Body of pancreas (tissue), 4 donors: Measurements from ENCODE around the gene PTGS1. TPM values are rescaled to one million over a fixed set of nuclear protein-coding genes. Genes with fewer than 3 reads are reported as not detected.

Experiments used
- ATAC-seq: fragments of 150-250 bp; one replicate; pipeline ENCODE4 v1.9.1; 2016
- DNase-seq, 4 donors: peaks; one replicate each; pipeline ENCODE4 v3.0.0-alpha.2; 2019
- H3K27ac ChIP-seq, 4 donors: fragments of 200-600 bp; sonication (generic); 1 replicate in 3 of 4; 2 replicates in 1 of 4; pipeline versions ENCODE4 v1.5.1 to v1.6.1; 2016 to 2019; ENCODE audit warnings: mild to moderate bottlenecking in 1 of 4, mixed read lengths in 1 of 4, moderate library complexity in 1 of 4
- H3K27me3 ChIP-seq, 2 donors: fragments of 200-600 bp; sonication (generic); one replicate each; pipeline ENCODE4 v1.6.0; 2016; ENCODE audit warnings: mild to moderate bottlenecking in 1 of 2
- H3K36me3 ChIP-seq, 2 donors: fragments of 200-600 bp; sonication (generic); replicated peaks in 1 of 2; 2 replicates each; pipeline ENCODE4 v1.5.1; 2016; ENCODE audit warnings: low read depth in 2 of 2; ENCODE audit not compliant: insufficient read depth in 1 of 2
- H3K4me1 ChIP-seq: fragments of 200-600 bp; sonication (generic); one replicate; pipeline ENCODE4 v1.6.0; 2016
- H3K4me3 ChIP-seq, 2 donors: fragments of 200-600 bp; sonication (generic); 1 replicate in 1 of 2; 2 replicates in 1 of 2; pipeline ENCODE4 v1.5.1; 2016 to 2019
- H3K9me3 ChIP-seq, 3 donors: fragments of 200-600 bp; sonication (generic); 1 replicate in 2 of 3; 2 replicates in 1 of 3; pipeline ENCODE4 v1.5.1; 2016
- POLR2A ChIP-seq, 3 donors: fragments of 450-650 bp; IDR thresholded peaks; one replicate each; pipeline ENCODE4 v1.6.1; 2016; ENCODE audit warnings: antibody characterized with exemption in 3 of 3, mild to moderate bottlenecking in 2 of 3
- WGBS, 2 donors: methylation state at CpG; one replicate each; pipeline ENCODE4 v1.1.5; 2017; 5-methylcytosine and 5-hydroxymethylcytosine counted together
- intact Hi-C: fragments of 100-400 bp; cut with DNase I; formaldehyde crosslinking; loops from one replicate; pipeline ENCODE4 v1.15.1; 2023
- total RNA-seq, 2 donors: library from RNA; depleted of rRNA; stranded (reverse); fragments of >200 nt; gene quantifications; one replicate each; pipeline ENCODE4 v1.1.0, GENCODE V29; 2016
- TF ChIP-seq, protein P1 (sequence below), 7 experiments: fragments of 450-650 bp in 4 of 7; fragments of 200-600 bp in 3 of 7; sonication (generic) in 3 of 7; IDR thresholded peaks; one replicate each; pipeline ENCODE4 v1.5.1; 2016 to 2019; ENCODE audit warnings: antibody characterized with exemption in 7 of 7

Gene PTGS1
- total RNA-seq, 2 donors from 2014 or later = 2.1 to 3.0 TPM

DNA sequence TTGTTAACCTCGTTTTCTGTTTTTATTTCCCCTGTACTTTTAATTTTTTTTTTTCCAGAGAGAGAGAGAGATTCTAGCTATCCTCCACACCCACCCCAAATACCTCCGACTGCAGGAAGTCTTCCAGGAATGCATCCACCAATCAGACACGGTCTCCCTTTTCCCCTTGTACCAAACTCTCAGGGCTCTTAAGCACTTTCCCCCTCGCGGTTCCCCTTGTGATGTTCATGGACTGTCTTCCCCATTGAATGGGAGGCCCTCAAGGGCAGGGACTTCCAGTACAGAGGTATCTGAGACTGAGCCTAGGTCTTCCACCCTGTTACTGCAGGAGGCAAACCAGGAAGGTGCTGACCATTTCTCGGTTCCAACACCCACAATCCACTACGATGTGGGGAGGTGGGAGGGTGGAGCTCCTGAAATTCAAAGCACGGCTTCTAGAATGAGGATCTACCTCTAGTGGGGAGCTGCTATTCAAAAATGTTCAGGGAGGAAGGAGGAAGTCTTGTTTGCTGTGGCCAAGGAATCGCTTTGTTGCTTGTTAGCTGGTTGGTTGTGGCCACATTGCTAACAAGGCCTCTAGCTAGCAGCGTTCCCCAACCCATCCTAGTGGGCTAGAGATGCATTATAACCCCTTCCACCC, 37.5 kb upstream of the PTGS1 start:
- no peak for TF ChIP-seq POLR2A (IDR thresholded peaks at IDR 0.05)
- TF ChIP-seq, protein P1, sequence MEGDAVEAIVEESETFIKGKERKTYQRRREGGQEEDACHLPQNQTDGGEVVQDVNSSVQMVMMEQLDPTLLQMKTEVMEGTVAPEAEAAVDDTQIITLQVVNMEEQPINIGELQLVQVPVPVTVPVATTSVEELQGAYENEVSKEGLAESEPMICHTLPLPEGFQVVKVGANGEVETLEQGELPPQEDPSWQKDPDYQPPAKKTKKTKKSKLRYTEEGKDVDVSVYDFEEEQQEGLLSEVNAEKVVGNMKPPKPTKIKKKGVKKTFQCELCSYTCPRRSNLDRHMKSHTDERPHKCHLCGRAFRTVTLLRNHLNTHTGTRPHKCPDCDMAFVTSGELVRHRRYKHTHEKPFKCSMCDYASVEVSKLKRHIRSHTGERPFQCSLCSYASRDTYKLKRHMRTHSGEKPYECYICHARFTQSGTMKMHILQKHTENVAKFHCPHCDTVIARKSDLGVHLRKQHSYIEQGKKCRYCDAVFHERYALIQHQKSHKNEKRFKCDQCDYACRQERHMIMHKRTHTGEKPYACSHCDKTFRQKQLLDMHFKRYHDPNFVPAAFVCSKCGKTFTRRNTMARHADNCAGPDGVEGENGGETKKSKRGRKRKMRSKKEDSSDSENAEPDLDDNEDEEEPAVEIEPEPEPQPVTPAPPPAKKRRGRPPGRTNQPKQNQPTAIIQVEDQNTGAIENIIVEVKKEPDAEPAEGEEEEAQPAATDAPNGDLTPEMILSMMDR (IDR thresholded peaks at IDR 0.05) = no peak
- no peak for ATAC-seq
- 62 to 85% methylated on average over 9 to 10 of the region's 10 CpGs for WGBS, 2 donors
- H3K9me3 ChIP-seq = no peaks in the 10 kb centered on the region
- H3K4me3 ChIP-seq = no peak overlapping the region
- no peaks in the 10 kb centered on the region for H3K36me3 ChIP-seq
- no peak overlapping the region for H3K27ac ChIP-seq
- H3K4me1 ChIP-seq = no peaks in the 10 kb centered on the region
- intact Hi-C loops = no loop called here
- H3K27me3 ChIP-seq = no peaks in the 10 kb centered on the region
- no peak for DNase-seq

DNA sequence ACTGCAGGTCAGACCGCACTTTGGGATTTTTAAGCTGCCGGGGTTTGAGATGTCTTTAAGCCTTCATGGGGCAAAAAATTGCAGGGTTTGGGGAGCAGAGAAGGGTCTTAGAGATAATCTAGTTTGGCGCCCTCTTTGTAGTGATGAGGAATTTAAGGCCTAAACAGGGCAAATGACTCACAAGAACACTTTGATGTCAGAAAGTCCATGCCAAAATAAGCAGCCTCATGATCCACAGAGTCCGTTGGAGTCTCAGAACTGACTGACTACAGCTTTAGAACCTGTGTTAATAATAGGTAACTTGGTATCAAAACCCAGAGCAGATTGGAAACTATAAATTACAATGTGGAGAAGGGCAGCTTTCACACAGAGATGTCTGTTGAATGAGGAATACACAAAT, 35.9 kb upstream of the PTGS1 start:
- no peak overlapping the region for H3K27ac ChIP-seq
- no peaks in the 10 kb centered on the region for H3K36me3 ChIP-seq
- DNase-seq (no peak), ATAC-seq (no peak)
- no peaks in the 10 kb centered on the region for H3K27me3 ChIP-seq
- H3K9me3 ChIP-seq = no peaks in the 10 kb centered on the region
- 76 to 84% methylated on average over 4 of the region's 4 CpGs for WGBS, 2 donors
- H3K4me3 ChIP-seq = no peak overlapping the region
- intact Hi-C loops = no loop called here
- TF ChIP-seq, protein P1 (IDR thresholded peaks at IDR 0.05) = no peak
- TF ChIP-seq POLR2A (IDR thresholded peaks at IDR 0.05) = no peak
- H3K4me1 ChIP-seq = no peaks in the 10 kb centered on the region

GRCh38 chr9:122336189-122336588, 34.6 kb upstream of the PTGS1 start:
- H3K4me3 ChIP-seq = no peak overlapping the region
- ATAC-seq = no peak
- no peak for DNase-seq
- intact Hi-C loops = no loop called here
- WGBS, 2 donors = 75 to 84% methylated on average over 5 of the region's 5 CpGs
- H3K27me3 ChIP-seq = no peaks in the 10 kb centered on the region
- H3K9me3 ChIP-seq = no peaks in the 10 kb centered on the region
- H3K36me3 ChIP-seq = no peaks in the 10 kb centered on the region
- H3K27ac ChIP-seq = no peak overlapping the region
- no peak for TF ChIP-seq POLR2A (IDR thresholded peaks at IDR 0.05)
- TF ChIP-seq, protein P1 (IDR thresholded peaks at IDR 0.05) = no peak
- no peaks in the 10 kb centered on the region for H3K4me1 ChIP-seq

- H3K36me3 ChIP-seq = no peaks in the 10 kb centered on the region
- TF ChIP-seq, protein P1 (IDR thresholded peaks at IDR 0.05) = no peak
- no peak for TF ChIP-seq POLR2A (IDR thresholded peaks at IDR 0.05)
- no peaks in the 10 kb centered on the region for H3K4me1 ChIP-seq
- no peak overlapping the region for H3K4me3 ChIP-seq
- ATAC-seq (no peak), DNase-seq (no peak)
- H3K27ac ChIP-seq = no peak overlapping the region
- no peaks in the 10 kb centered on the region for H3K27me3 ChIP-seq
- no peaks in the 10 kb centered on the region for H3K9me3 ChIP-seq
- WGBS, 2 donors = 28 to 39% methylated on average over 17 to 26 of the region's 26 CpGs
- intact Hi-C loops = no loop called here
These were observed 33.8 kb upstream of the PTGS1 start for GRCh38 chr9:122336866-122337555.

DNA sequence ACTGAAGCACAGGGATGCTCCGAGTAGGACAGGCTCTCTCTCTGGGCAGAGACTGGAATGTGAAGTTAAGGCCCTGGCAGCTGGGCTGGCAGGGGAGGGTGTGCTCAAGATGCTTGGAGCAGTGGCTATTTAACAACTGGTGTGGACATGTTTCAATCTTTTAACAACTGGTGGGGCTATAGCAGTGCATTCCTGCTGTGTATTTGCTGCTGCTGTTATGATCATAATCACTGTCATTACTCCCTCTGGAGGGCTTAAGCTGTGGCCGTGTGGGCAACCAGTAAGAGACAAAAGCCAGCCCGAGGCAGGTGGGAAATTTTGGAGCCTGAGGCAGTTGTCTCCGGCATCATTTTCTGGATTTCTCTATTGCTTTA, 33.3 kb upstream of the PTGS1 start:
- Histone ChIP-seq H3K4me3 (no peak overlapping the region), H3K36me3 (no peaks in the 10 kb centered on the region), H3K9me3 (no peaks in the 10 kb centered on the region), H3K27ac (no peak overlapping the region), H3K27me3 (no peaks in the 10 kb centered on the region), H3K4me1 (no peaks in the 10 kb centered on the region)
- DNase-seq (no peak), ATAC-seq (no peak)
- intact Hi-C loops = no loop called here
- WGBS, 2 donors = 58 to 64% methylated on average over 3 to 4 of the region's 4 CpGs
- TF ChIP-seq, protein P1 (IDR thresholded peaks at IDR 0.05) = no peak
- no peak for TF ChIP-seq POLR2A (IDR thresholded peaks at IDR 0.05)
